ENCODE measurements around the gene PGAP2. TPM values are rescaled to one million over a fixed set of nuclear protein-coding genes. Genes with fewer than 3 reads are reported as not detected.
"Not testable (repeated sequence)": the region's sequence is repeated elsewhere in the genome, so short reads cannot be mapped to it uniquely, and the experiment has no call there.

The PGAP2 gene
- total RNA-seq, 1 donor = 31.0 TPM

GRCh38 chr11:3854977-3855807, 46.8 kb downstream of the PGAP2 start, which contains the start of gene STIM1:
TSS of gene STIM1 (plus strand) at chr11:3855664. CDS start at chr11:3856271, 607 bp downstream.
- DNase-seq (ENCODE audit: low read depth in 2 of 3, low spot score in 2 of 3) = peak; percentile 89 to 98 (median 95)

DNA sequence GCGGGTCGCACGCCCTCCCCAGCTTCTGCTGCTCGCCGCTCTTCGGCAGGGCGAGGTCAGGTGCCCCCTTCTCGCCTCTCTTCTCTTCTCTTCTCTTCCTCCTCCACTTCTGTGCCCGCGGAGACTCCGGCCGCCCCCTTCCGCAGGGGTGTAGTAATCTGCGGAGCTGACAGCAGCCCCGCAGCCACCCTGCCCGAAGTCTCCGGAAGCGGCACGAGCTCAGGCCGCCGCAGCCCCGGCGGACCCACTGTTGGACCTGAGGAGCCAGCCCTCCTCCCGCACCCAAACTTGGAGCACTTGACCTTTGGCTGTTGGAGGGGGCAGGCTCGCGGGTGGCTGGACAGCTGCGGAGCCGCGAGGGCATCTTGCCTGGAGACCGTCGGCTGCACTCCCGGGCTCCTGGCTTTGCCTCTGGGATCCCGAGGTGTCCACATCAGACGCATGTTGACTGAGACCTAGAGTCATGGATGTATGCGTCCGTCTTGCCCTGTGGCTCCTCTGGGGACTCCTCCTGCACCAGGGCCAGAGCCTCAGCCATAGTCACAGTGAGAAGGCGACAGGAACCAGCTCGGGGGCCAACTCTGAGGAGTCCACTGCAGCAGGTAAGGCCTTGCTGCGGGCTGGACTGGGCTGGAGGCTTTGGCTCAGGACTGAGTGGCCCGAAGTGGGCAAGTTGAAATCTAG, 47.6 kb downstream of the PGAP2 start:
- peak in 2 of 3 donors; percentile 56 to 66 for DNase-seq (ENCODE audit: low read depth in 2 of 3, low spot score in 2 of 3)

DNA sequence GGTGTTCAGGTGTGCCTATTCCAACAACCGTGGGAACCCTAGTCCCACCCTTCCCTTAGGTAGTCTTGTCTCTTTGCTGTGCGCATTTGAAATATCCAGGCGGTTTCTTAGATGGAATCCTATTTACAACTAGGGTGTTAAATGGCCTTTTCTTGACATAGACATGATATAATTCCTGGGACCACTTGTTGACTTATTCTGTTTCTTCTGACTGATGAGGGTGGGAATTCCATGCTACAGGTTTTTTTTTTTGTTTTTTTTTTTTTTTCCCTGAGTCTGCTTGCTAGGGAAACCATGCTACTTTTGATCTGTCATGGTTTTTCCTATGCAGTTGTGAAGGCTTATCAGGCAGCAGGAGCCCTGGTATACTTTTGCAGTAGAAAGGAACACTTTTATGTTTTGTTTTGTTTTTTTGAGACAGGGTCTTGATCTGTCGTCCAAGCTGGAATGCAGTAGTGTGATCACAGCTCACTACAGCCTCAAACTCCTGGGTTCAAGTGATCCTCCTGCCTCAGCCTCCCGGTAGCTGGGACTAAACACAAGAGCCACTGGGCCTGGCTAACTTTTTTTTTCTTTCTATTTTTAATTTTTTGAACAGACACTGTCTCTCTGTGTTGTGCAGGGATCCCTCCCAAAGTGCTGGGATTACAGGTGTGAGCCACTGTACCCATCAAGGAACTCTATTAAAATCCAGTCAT, 48.6 kb downstream of the PGAP2 start:
- no peak for DNase-seq (ENCODE audit: low read depth in 2 of 3, low spot score in 2 of 3)

DNA sequence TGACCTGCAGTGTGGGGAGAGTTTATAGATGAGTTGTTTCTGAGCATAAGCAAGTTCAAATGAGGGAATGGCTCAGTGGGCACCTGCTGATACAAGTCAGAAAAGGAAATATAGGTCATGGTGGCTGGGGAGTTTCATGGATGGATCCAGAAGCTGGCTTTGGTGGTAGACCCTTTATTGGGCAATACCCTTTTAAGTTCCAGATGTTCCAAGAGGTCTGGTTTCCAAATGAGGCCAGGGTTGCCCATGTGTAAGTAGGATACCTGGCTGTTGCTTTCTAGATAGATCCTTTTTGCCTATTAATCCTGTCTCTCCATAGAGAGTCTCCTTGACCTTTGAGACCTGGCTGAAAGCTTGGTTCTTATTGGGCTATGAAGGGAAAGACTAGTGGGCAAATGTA, 49.3 kb downstream of the PGAP2 start:
- DNase-seq (ENCODE audit: low read depth in 2 of 3, low spot score in 2 of 3) = no peak

GRCh38 chr11:3859373-3859881, 51.1 kb downstream of the PGAP2 start:
- no peak for DNase-seq (ENCODE audit: low read depth in 2 of 3, low spot score in 2 of 3)

DNA sequence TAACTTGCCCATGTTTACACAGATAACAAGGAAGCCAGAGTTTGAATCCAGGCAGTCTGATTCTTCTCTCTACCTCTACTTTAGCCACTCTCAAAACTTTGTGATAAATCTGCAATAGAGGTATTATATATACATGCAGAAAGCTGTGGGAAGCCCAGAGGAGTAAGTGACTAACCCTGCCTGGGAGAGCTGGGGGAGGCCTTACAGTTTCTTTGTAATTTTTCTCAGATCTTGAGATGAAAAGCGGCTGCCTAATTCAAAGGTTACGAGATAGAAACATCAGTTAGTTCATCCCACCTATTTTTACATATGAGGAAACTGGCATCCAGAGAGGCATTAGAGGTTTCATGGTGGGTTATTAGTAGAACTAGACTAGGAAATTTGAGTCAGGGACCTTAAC, 52.0 kb downstream of the PGAP2 start:
- no peak for DNase-seq (ENCODE audit: low read depth in 2 of 3, low spot score in 2 of 3)

DNA sequence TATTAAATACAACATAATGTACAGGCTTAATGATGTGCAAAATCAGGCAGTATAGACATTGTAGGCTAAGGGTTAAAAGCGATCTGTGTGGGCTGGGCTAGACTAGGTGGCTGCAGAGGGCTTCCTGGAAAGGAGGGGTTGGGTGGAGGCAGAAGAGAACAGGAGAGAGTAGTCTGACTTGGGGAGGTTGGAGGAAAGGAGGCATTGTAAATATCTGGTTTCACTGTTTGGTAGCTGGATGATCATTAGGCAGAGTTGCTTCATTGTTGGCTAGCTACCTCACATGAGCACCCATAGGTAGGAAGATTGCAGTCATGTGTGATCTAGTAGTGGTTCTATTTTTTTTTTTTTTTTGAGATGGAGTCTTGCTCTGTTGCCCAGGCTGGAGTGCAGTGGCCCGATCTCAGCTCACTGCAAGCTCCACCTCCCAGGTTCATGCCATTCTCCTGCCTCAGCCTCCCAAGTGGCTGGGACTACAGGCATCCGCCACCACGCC, 52.6 kb downstream of the PGAP2 start:
- DNase-seq (ENCODE audit: low read depth in 2 of 3, low spot score in 2 of 3) = not testable (repeated sequence)

- DNase-seq (ENCODE audit: low read depth in 2 of 3, low spot score in 2 of 3) = peak in 1 of 3 donors; percentile 50
Measured at GRCh38 chr11:3861683-3862082, 53.3 kb downstream of the PGAP2 start.

DNA sequence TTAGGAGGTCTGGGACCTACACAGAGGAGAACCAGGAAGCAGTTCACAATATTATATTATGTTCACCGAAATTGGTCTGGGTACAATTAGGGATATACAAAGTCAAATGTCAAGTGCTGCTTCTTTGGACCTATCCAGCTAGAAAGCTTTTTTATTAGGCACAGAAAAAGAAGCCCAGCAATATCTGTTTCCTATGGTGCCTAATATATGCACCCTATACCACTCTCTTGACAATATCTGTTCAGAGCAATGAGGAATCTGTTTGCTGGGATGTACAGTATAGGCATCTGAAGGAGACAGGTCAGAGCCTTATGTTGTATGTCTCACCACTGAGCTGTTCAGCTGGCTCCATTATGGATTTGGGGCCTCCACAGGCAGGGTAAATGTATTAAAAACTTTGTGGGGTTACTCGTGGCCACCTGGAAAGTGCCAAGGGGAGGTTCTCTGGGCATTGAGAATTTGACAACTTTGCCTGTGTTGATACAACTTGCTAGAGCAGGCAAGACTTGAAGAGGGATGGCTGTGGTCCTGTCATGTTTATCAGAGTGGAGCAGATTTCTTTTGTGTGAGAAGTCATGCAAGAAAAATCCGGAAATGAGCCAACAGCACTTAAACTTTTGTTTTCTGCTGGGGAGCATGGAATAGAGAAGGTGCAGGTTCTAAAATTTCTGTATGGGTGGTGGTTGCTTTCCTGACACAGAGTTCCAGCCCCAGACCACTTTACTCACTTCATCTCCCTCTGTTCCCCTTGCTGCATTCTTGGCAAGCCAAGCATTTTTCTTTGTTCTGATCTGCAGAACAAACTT, 57.2 kb downstream of the PGAP2 start:
- peak in 2 of 3 donors; percentile 60 to 64 for DNase-seq (ENCODE audit: low read depth in 2 of 3, low spot score in 2 of 3)

DNA sequence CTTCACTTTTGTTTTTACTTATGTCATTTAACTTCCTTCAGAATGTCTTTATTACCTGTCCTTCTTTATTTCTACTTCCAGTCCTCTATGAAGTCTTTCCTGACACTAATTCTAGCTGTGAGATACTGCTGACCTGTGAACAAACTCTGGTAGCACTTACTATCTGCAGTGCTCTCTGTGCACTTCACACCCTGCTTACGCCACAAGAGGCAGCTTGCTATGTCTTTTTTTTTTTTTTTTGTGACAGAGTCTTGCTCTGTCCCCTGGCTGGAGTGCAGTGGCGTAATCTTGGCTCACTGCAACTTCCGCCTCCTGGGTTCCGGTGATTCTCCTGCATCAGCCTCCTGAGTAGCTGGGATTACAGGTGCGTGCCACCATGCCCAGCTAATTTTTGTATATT, 57.8 kb downstream of the PGAP2 start:
- DNase-seq (ENCODE audit: low read depth in 2 of 3, low spot score in 2 of 3) = no peak

GRCh38 chr11:3866836-3867208, 58.5 kb downstream of the PGAP2 start:
- no peak for DNase-seq (ENCODE audit: low read depth in 2 of 3, low spot score in 2 of 3)

- DNase-seq (ENCODE audit: low read depth in 2 of 3, low spot score in 2 of 3) = no peak
Measured at GRCh38 chr11:3867209-3868091, 59.1 kb downstream of the PGAP2 start.

DNA sequence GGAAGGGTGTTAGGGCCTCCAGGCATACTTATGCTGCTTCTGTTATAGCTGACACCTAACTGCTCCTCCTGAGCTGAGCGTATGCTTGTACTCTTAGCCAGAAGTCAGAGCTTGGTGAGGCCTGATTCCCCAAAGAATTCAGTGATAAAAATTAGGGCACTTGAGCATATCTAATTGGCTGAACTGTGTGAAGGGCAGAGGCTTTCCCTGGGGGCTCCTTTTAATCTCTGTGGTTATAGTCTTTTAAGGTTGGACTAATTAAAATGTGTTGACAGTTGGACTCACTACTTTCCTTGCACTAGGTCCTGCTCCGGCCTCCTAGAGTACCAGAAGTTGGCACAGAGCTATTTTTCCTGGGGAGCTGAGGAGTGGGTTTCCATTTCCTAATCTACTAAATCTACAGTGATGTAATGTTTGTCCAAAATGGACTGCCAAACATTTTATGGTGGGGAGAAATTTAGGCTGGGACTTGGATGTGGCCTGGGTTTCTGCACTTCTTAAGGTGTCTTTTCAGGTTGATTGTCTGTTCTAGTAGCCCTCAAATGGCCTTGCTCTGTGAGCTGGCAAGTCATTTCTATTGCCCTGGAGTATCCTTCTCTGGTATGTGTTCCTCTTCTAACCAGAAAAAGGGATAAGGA, 65.5 kb downstream of the PGAP2 start:
- no peak for DNase-seq (ENCODE audit: low read depth in 2 of 3, low spot score in 2 of 3)

Small RNA genes within 50 kb of the gene (small RNA-seq; reads per million reads assigned to genes)
- gene RNU7-50P = not detected

Other genes with a start within 250 kb of the PGAP2 start
- under 0.01 TPM for gene ART5, start 166.6 kb upstream of the PGAP2 start, total RNA-seq
- gene ART1, start 163.4 kb upstream of the PGAP2 start, total RNA-seq = not detected
- gene CHRNA10, start 137.2 kb upstream of the PGAP2 start, total RNA-seq = 2.2 TPM
- gene NUP98, start 11.0 kb upstream of the PGAP2 start, total RNA-seq = 219 TPM
- gene RHOG, start 32.4 kb downstream of the PGAP2 start, total RNA-seq = 163 TPM
- gene STIM1, start 47.1 kb downstream of the PGAP2 start, total RNA-seq = 80.2 TPM

Measured in hematopoietic multipotent progenitor cell (in vitro differentiated cells).